GM23338 (cell line): Measurements from ENCODE around the gene DAZL. TPM values are rescaled to one million over a fixed set of nuclear protein-coding genes. Genes with fewer than 3 reads are reported as not detected.
"Not testable (repeated sequence)": the region's sequence is repeated elsewhere in the genome, so short reads cannot be mapped to it uniquely, and the experiment has no call there.

Experiments used
- ATAC-seq: fragments of 200-7000 bp; cut with Tn5 transposase; 3 replicates; pipeline ENCODE4 v1.9.1; 2020
- DNase-seq: peaks from one replicate; pipeline ENCODE4 v3.0.0-alpha.2; 2015; ENCODE audit warnings: low spot score
- H2AFZ ChIP-seq: fragments of 200-600 bp; sonication (generic); 2 replicates; pipeline ENCODE4 v1.8.0; 2016; ENCODE audit warnings: antibody characterized with exemption, mild to moderate bottlenecking, moderate library complexity
- H3F3A ChIP-seq: fragments of 200-600 bp; sonication (generic); replicated peaks from 2 replicates; pipeline ENCODE4 v1.8.0; 2017; ENCODE audit warnings: antibody characterized with exemption, mixed run types, low read depth
- H3K27ac ChIP-seq: fragments of 200-600 bp; sonication (generic); 2 replicates; pipeline ENCODE4 v1.6.1; 2016; ENCODE audit warnings: low read depth
- H3K27me3 ChIP-seq: fragments of 200-600 bp; sonication (generic); 2 replicates; pipeline ENCODE4 v1.8.0; 2016; ENCODE audit warnings: mild to moderate bottlenecking, mixed run types, moderate library complexity; ENCODE audit not compliant: insufficient read depth
- H3K36me3 ChIP-seq: fragments of 200-600 bp; sonication (generic); 2 replicates; pipeline ENCODE4 v1.8.0; 2016; ENCODE audit warnings: mild to moderate bottlenecking; ENCODE audit not compliant: insufficient read depth
- H3K4me1 ChIP-seq: fragments of 200-600 bp; sonication (generic); 2 replicates; pipeline ENCODE4 v1.8.0; 2016; ENCODE audit warnings: mild to moderate bottlenecking, moderate library complexity; ENCODE audit not compliant: insufficient read depth
- H3K4me2 ChIP-seq: fragments of 200-600 bp; sonication (generic); 2 replicates; pipeline ENCODE4 v1.7.1; 2017; ENCODE audit warnings: mixed run types
- H3K4me3 ChIP-seq: fragments of 200-600 bp; sonication (generic); 2 replicates; pipeline ENCODE4 v1.6.1; 2016; ENCODE audit warnings: mixed run types
- H3K79me2 ChIP-seq: fragments of 200-600 bp; sonication (generic); replicated peaks from 2 replicates; pipeline ENCODE4 v1.8.0; 2017; ENCODE audit warnings: mild to moderate bottlenecking; ENCODE audit not compliant: insufficient read depth
- H3K9me2 ChIP-seq: fragments of 200-600 bp; sonication (generic); 2 replicates; pipeline ENCODE4 v1.8.0; 2017; ENCODE audit not compliant: insufficient read depth
- H4K20me1 ChIP-seq: fragments of 200-600 bp; sonication (generic); replicated peaks from 2 replicates; pipeline ENCODE4 v1.8.0; 2017; ENCODE audit warnings: mild to moderate bottlenecking; ENCODE audit not compliant: insufficient read depth
- H3K27ac Mint-ChIP-seq: 2 replicates; pipeline ENCODE4 v1.8.0; 2020; ENCODE audit warnings: inconsistent platforms, mild to moderate bottlenecking, moderate library complexity, mixed read lengths
- H3K27me3 Mint-ChIP-seq: 3 replicates; pipeline ENCODE4 v1.8.0; 2022; ENCODE audit warnings: low read depth, mild to moderate bottlenecking, moderate library complexity, mixed read lengths, inconsistent platforms; ENCODE audit not compliant: insufficient read depth, poor library complexity
- H3K36me3 Mint-ChIP-seq: 3 replicates; pipeline ENCODE4 v1.8.0; 2021; ENCODE audit warnings: low read depth, mild to moderate bottlenecking, inconsistent platforms, moderate library complexity, mixed read lengths
- H3K4me1 Mint-ChIP-seq: 3 replicates; pipeline ENCODE4 v1.8.0; 2020; ENCODE audit warnings: mild to moderate bottlenecking, inconsistent platforms, mixed read lengths
- H3K4me3 Mint-ChIP-seq: 3 replicates; pipeline ENCODE4 v1.8.0; 2021; ENCODE audit warnings: moderate library complexity, mild to moderate bottlenecking, inconsistent platforms, mixed read lengths
- H3K9me3 Mint-ChIP-seq: 3 replicates; pipeline ENCODE4 v1.8.0; 2020; ENCODE audit warnings: moderate library complexity, mild to moderate bottlenecking, inconsistent platforms, mixed read lengths
- CREB1 ChIP-seq: fragments of 250-450 bp; sonication (Bioruptor Pico); IDR thresholded peaks from 2 replicates; pipeline ENCODE4 v1.5.0; 2020; ENCODE audit warnings: low read depth, mild to moderate bottlenecking, moderate library complexity
- EZH2 ChIP-seq: fragments of 200-600 bp; sonication (generic); IDR thresholded peaks from one replicate; pipeline ENCODE4 v1.8.0; 2017; ENCODE audit warnings: antibody characterized with exemption, mild to moderate bottlenecking, low read depth; ENCODE audit not compliant: unreplicated experiment
- JUNB ChIP-seq: IDR thresholded peaks from one replicate; pipeline ENCODE4 v1.6.1; 2016; ENCODE audit warnings: antibody characterized with exemption; ENCODE audit not compliant: unreplicated experiment
- STAT1 ChIP-seq: IDR thresholded peaks from one replicate; pipeline ENCODE4 v1.6.1; 2016; ENCODE audit warnings: antibody characterized with exemption; ENCODE audit not compliant: unreplicated experiment
- ZNF114 ChIP-seq: fragments of 250-450 bp; sonication (Bioruptor Pico); IDR thresholded peaks from 2 replicates; pipeline ENCODE4 v1.5.0; 2020; ENCODE audit warnings: mild to moderate bottlenecking, moderate library complexity
- ZNF331 ChIP-seq: fragments of 250-450 bp; sonication (Bioruptor Pico); IDR thresholded peaks from 2 replicates; pipeline ENCODE4 v1.5.0; 2020; ENCODE audit warnings: low read depth, mild to moderate bottlenecking, moderate library complexity
- polyA plus RNA-seq: library from polyadenylated mRNA; unstranded; fragments of >200 nt; fragmentation: Nextera tagmentation; extraction: Ambion mirVana; gene quantifications from 2 replicates; pipeline ENCODE4 v1.2.1, GENCODE V29; 2016
- total RNA-seq: library from RNA; depleted of rRNA; stranded (reverse); fragments of >200 nt; shearing (Covaris generic); gene quantifications from 2 replicates; pipeline ENCODE4 v1.2.3, GENCODE V29; 2014
- TF ChIP-seq, protein P1 (sequence below): fragments of 250-450 bp; sonication (Bioruptor Pico); IDR thresholded peaks from 2 replicates; pipeline ENCODE4 v1.5.0; 2020; ENCODE audit warnings: mild to moderate bottlenecking, moderate library complexity
- TF ChIP-seq, protein P2 (sequence below), 2 experiments: fragments of 200-600 bp in 1 of 2; sonication (generic) in 1 of 2; conservative IDR thresholded peaks; 2 replicates each; pipeline versions ENCODE4 v1.5.1 to v1.6.1; 2016 to 2017; ENCODE audit warnings: antibody characterized with exemption in 2 of 2, low read depth in 2 of 2, mild to moderate bottlenecking in 2 of 2, moderate library complexity in 1 of 2
- TF ChIP-seq, protein P3 (sequence below): IDR thresholded peaks from 2 replicates; pipeline ENCODE4 v1.6.1; 2016; ENCODE audit warnings: antibody characterized with exemption
- TF ChIP-seq, protein P4 (sequence below): IDR thresholded peaks from one replicate; pipeline ENCODE4 v1.6.1; 2018; ENCODE audit warnings: antibody characterized with exemption; ENCODE audit not compliant: unreplicated experiment

DAZL gene
- total and polyA plus RNA-seq, 2 experiments from 2014 or later = 3.2 to 5.3 TPM

DNA sequence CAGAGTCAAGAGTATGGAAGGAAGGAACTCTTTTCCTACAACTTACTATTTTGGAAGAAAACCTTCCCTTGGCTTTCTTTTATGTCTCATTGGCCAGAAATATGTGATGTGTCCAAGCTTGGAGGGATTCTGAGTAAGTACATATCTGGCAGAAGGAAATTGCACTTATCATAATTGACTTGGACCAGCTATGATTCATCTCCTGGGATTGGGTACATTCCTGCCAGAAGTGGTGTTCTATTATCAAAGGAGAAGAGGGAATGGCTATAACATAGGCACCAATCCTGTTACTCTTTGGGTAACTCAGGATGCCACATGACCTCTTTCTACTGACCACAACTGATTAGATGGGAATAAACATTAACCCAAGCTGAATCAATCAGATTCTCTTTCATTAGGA, 13.5 kb upstream of the DAZL start:
- Histone ChIP-seq H3F3A (no peaks in the 10 kb centered on the region), H4K20me1 (no peaks in the 10 kb centered on the region), H3K27ac (no peak overlapping the region), H2AFZ (no peak overlapping the region), H3K27me3 (no peaks in the 10 kb centered on the region), H3K4me1 (peaks cover 5% of the 10 kb centered on the region; the same call in 1 of the 2 replicates), H3K9me2 (0 out of 2 replicates have a peak, but pooled peaks cover 2% of the 10 kb centered on the region), H3K4me2 (no peak overlapping the region), H3K79me2 (no peaks in the 10 kb centered on the region), H3K36me3 (peaks cover 4% of the 10 kb centered on the region; the same call in 1 of the 2 replicates), H3K4me3 (no peak overlapping the region)
- TF ChIP-seq EZH2 (no peak), STAT1 (no peak), JUNB (no peak), CREB1 (CRISPR knock-in tag) (no peak), ZNF114 (CRISPR knock-in tag) (no peak), ZNF331 (CRISPR knock-in tag) (no peak)
- TF ChIP-seq, protein P1, sequence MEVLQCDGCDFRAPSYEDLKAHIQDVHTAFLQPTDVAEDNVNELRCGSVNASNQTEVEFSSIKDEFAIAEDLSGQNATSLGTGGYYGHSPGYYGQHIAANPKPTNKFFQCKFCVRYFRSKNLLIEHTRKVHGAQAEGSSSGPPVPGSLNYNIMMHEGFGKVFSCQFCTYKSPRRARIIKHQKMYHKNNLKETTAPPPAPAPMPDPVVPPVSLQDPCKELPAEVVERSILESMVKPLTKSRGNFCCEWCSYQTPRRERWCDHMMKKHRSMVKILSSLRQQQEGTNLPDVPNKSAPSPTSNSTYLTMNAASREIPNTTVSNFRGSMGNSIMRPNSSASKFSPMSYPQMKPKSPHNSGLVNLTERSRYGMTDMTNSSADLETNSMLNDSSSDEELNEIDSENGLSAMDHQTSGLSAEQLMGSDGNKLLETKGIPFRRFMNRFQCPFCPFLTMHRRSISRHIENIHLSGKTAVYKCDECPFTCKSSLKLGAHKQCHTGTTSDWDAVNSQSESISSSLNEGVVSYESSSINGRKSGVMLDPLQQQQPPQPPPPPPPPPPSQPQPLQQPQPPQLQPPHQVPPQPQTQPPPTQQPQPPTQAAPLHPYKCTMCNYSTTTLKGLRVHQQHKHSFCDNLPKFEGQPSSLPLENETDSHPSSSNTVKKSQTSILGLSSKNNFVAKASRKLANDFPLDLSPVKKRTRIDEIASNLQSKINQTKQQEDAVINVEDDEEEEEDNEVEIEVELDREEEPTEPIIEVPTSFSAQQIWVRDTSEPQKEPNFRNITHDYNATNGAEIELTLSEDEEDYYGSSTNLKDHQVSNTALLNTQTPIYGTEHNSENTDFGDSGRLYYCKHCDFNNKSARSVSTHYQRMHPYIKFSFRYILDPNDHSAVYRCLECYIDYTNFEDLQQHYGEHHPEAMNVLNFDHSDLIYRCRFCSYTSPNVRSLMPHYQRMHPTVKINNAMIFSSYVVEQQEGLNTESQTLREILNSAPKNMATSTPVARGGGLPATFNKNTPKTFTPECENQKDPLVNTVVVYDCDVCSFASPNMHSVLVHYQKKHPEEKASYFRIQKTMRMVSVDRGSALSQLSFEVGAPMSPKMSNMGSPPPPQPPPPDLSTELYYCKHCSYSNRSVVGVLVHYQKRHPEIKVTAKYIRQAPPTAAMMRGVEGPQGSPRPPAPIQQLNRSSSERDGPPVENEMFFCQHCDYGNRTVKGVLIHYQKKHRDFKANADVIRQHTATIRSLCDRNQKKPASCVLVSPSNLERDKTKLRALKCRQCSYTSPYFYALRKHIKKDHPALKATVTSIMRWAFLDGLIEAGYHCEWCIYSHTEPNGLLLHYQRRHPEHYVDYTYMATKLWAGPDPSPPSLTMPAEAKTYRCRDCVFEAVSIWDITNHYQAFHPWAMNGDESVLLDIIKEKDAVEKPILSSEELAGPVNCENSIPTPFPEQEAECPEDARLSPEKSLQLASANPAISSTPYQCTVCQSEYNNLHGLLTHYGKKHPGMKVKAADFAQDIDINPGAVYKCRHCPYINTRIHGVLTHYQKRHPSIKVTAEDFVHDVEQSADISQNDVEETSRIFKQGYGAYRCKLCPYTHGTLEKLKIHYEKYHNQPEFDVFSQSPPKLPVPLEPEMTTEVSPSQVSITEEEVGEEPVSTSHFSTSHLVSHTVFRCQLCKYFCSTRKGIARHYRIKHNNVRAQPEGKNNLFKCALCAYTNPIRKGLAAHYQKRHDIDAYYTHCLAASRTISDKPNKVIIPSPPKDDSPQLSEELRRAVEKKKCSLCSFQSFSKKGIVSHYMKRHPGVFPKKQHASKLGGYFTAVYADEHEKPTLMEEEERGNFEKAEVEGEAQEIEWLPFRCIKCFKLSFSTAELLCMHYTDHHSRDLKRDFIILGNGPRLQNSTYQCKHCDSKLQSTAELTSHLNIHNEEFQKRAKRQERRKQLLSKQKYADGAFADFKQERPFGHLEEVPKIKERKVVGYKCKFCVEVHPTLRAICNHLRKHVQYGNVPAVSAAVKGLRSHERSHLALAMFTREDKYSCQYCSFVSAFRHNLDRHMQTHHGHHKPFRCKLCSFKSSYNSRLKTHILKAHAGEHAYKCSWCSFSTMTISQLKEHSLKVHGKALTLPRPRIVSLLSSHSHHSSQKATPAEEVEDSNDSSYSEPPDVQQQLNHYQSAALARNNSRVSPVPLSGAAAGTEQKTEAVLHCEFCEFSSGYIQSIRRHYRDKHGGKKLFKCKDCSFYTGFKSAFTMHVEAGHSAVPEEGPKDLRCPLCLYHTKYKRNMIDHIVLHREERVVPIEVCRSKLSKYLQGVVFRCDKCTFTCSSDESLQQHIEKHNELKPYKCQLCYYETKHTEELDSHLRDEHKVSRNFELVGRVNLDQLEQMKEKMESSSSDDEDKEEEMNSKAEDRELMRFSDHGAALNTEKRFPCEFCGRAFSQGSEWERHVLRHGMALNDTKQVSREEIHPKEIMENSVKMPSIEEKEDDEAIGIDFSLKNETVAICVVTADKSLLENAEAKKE (CRISPR knock-in tag) = no peak
- TF ChIP-seq, protein P2, sequence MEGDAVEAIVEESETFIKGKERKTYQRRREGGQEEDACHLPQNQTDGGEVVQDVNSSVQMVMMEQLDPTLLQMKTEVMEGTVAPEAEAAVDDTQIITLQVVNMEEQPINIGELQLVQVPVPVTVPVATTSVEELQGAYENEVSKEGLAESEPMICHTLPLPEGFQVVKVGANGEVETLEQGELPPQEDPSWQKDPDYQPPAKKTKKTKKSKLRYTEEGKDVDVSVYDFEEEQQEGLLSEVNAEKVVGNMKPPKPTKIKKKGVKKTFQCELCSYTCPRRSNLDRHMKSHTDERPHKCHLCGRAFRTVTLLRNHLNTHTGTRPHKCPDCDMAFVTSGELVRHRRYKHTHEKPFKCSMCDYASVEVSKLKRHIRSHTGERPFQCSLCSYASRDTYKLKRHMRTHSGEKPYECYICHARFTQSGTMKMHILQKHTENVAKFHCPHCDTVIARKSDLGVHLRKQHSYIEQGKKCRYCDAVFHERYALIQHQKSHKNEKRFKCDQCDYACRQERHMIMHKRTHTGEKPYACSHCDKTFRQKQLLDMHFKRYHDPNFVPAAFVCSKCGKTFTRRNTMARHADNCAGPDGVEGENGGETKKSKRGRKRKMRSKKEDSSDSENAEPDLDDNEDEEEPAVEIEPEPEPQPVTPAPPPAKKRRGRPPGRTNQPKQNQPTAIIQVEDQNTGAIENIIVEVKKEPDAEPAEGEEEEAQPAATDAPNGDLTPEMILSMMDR (conservative IDR thresholded peaks at IDR 0.05; ENCODE audit: low read depth in 2 of 2) = no peak
- TF ChIP-seq, protein P3, sequence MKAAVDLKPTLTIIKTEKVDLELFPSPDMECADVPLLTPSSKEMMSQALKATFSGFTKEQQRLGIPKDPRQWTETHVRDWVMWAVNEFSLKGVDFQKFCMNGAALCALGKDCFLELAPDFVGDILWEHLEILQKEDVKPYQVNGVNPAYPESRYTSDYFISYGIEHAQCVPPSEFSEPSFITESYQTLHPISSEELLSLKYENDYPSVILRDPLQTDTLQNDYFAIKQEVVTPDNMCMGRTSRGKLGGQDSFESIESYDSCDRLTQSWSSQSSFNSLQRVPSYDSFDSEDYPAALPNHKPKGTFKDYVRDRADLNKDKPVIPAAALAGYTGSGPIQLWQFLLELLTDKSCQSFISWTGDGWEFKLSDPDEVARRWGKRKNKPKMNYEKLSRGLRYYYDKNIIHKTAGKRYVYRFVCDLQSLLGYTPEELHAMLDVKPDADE = no peak
- TF ChIP-seq, protein P4, sequence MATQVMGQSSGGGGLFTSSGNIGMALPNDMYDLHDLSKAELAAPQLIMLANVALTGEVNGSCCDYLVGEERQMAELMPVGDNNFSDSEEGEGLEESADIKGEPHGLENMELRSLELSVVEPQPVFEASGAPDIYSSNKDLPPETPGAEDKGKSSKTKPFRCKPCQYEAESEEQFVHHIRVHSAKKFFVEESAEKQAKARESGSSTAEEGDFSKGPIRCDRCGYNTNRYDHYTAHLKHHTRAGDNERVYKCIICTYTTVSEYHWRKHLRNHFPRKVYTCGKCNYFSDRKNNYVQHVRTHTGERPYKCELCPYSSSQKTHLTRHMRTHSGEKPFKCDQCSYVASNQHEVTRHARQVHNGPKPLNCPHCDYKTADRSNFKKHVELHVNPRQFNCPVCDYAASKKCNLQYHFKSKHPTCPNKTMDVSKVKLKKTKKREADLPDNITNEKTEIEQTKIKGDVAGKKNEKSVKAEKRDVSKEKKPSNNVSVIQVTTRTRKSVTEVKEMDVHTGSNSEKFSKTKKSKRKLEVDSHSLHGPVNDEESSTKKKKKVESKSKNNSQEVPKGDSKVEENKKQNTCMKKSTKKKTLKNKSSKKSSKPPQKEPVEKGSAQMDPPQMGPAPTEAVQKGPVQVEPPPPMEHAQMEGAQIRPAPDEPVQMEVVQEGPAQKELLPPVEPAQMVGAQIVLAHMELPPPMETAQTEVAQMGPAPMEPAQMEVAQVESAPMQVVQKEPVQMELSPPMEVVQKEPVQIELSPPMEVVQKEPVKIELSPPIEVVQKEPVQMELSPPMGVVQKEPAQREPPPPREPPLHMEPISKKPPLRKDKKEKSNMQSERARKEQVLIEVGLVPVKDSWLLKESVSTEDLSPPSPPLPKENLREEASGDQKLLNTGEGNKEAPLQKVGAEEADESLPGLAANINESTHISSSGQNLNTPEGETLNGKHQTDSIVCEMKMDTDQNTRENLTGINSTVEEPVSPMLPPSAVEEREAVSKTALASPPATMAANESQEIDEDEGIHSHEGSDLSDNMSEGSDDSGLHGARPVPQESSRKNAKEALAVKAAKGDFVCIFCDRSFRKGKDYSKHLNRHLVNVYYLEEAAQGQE = no peak
- Mint-ChIP-seq H3K27ac (no peak overlapping the region), H3K36me3 (peaks cover 35% of the 10 kb centered on the region), H3K27me3 (no peaks in the 10 kb centered on the region), H3K9me3 (peaks cover 37% of the 10 kb centered on the region), H3K4me1 (peaks cover 5% of the 10 kb centered on the region; the same call in 1 of the 3 replicates), H3K4me3 (no peak overlapping the region)
- no peak for DNase-seq
- no peak for ATAC-seq

DNA sequence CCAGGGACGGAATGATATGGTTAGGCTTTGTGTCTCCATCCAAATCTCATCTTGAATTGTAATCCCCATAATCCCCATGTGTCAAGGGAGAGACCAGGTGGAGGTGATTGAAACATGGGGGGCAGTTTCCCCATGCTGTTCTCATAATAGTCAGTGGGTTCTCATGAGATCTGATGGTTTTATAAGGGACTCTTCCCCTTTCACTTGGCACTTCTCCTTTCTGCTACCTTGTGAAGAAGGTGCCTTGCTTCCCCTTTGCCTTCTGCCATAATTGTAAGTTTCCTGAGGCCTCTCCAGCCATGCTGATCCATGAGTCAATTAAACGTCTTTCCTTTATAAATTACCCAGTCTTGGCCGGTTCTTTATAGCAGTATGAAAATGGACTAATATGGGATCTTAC, 11.9 kb upstream of the DAZL start:
- not testable (repeated sequence) for H3K9me2 ChIP-seq, H3K4me1 Mint-ChIP-seq, DNase-seq, H3K4me3 ChIP-seq, H3K27ac Mint-ChIP-seq, ATAC-seq, H3F3A ChIP-seq, H3K4me1 ChIP-seq, H3K36me3 ChIP-seq, H3K4me2 ChIP-seq, H3K27ac ChIP-seq, H4K20me1 ChIP-seq, H3K27me3 ChIP-seq, H3K27me3 Mint-ChIP-seq, H3K4me3 Mint-ChIP-seq, H2AFZ ChIP-seq, H3K79me2 ChIP-seq
- Mint-ChIP-seq H3K36me3 (peaks cover 35% of the 10 kb centered on the region), H3K9me3 (peaks cover 37% of the 10 kb centered on the region)
